HG02571 (cell line): ENCODE data around the gene GADD45A.
"Not testable (repeated sequence)": the region's sequence is repeated elsewhere in the genome, so short reads cannot be mapped to it uniquely, and the experiment has no call there.

Experiments
- ATAC-seq: cut with Tn5 transposase; IDR thresholded peaks from one replicate; pipeline ENCODE4 v1.9.1; 2021; ENCODE audit warnings: mild to moderate bottlenecking, moderate library complexity; ENCODE audit not compliant: unreplicated experiment

GADD45A gene

DNA sequence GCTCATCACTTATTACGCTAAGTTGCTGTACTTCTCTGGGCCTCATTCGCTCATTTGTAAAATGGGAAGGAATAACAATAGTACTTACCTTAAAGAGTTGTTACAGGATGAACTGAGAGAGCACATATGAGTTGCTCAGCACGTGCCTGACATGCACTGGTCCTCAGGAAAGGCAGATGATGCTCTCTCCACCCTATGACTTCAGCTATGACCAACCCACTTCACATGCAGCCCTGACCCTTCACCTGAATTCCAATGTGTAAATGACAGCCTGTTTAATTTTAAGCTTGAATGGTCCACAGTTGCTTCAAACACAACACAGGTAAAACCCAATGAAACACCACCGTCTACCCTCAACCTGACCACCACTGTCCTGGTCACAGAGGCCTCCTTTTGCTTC, 32.9 kb downstream of the GADD45A start:
- ATAC-seq: no peak

GRCh38 chr1:67719329-67720196, 34.6 kb downstream of the GADD45A start:
- ATAC-seq: no peak

DNA sequence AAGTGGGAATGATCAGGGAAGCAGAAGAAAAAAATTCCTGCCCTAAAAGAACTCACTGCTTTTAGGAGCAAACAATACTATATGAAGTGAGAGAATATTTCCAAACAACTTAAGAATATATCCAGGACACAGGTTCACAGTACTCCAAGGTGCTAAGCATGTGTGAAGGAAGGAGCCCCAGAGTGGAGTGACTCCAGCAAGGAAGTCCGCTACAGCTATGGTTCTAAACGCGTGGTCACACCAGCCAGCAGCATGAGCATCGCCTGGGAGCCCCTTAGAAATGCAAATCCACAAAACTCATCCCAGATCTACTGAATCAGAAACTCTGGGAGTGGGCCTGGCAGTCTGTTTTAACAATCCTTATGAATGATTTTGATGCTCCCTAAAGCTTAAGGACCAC, 36.1 kb downstream of the GADD45A start:
- ATAC-seq: no peak

DNA sequence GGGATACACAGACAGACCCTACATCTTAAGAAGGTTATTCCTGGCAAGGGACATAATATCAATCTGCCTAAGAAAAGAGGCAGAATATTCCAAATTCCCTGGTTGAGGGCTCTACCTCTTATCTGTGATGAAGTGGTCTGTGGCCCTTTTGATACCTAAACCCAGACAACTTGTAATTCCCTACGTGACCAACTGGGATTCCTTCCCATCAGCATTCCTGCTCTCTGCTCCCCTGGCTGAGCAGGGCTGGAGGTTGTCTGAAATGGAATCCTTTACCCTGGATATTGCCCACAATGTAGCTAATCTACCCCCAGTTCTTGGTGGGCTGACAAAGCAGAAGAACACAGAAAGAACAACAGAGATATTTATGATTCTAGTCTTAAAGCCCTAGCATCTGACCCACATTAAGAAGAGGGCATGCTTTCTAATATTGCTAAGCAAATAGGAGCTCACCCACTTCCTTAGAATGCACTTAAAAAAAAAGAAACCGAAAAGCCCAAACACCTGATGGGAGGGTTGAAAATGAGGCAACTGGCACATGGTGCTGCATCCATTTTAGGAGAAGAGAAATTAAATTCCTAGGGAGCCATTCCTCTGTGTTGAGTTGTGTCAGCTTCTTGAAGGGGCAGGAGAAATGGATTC, 36.8 kb downstream of the GADD45A start:
- ATAC-seq: no peak

DNA sequence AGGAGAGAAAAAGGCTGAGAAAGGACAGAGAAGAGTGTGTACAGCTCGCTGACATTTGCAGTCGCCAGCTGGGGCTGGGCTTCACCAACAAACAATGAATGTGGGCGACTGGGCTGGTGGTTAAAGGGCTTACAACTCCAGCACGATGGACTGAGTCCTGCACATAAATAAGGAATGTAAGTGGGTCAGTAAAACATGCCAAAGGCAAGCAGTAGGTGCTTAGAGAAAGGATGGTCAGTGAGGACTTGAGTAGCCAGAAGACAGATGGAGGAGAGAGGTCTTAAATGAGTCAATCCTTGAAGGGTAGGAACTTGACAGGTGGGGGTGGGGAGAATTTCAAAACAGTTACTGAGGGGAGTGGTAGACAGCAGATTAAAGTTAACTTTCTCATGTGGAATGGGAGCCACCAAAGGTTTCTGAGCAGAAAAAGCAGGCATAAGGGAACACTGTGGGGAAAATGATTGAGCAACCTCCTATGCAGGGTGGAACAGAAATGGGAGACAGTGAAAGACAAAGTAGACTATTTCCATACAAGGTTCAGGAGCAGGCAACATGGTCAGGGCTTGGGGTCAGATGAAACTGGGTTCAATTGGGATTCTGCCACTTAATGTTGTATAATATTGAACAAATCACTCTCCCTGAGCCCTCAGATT, 37.4 kb downstream of the GADD45A start:
- no peak for ATAC-seq

GRCh38 chr1:67723126-67723525, 38.1 kb downstream of the GADD45A start:
- no peak for ATAC-seq

- ATAC-seq: peak; percentile 67
Observed at GRCh38 chr1:67723620-67724019, 38.6 kb downstream of the GADD45A start.

DNA sequence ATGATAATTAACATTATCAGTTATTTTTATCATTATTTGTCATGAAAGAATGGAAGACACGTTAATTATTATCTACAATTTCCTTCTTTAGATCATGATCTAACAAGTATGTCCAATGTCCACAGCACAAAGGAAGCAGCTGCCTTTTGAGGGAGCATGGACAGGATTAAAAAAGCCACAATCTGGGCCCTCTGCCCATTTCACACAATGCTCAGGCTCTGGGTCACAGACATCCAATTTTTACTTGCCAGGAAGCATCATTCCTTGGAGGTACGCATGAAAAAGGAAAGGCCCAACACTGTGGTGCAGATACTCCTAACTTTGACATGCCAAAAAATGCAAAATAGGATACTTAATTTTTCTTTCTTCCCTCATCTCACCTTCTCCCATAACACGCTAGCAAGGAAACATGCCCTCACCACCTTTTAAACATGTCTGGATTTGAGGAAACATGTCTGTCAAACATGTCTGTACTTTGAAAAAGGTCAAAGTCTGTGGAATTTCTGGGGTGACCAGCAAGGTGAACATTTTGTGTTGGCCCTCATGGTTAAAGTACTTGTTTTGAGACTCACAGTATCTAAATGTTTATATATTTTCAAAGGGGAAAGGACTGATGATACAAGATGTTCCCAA, 40.0 kb downstream of the GADD45A start:
- no peak for ATAC-seq

GRCh38 chr1:67726224-67726623, 41.2 kb downstream of the GADD45A start:
- no peak for ATAC-seq

DNA sequence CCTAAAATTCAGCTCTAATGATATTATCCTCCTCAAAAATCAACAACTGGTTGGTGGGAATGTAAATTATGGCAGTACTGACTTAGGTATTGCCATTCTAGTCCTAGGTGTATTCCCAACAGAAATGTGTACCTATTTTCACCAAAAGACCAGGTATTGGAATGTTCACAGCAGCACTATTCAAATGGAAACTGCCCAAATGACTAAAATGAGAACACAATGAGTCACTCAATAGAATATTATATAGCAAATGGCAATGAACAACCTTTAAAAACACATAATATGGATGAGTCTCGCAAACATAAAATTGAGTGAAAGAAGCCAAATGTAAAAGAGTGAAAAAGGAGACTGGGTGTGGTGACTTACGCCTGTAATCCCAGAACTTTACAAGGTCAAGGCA, 44.9 kb downstream of the GADD45A start:
- ATAC-seq: no peak

DNA sequence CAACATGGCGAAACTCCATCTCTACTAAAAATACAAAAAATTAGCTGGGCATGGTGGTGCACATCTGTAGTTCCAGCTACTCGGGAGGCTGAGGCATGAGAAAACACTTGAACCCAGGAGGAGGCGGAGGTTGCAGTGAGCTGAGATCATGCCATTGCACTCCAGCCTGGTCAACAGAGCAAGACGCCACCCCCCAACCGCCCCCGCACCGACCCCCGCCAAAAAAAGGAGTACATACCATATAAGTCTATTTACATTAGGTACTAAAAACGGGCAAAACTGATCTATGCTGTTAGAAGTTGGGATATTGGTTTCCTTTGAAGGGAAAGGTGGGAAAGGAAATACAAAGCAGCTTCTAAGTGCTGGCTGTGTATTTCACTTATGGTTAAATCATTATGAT, 45.3 kb downstream of the GADD45A start:
- ATAC-seq: not testable (repeated sequence)

DNA sequence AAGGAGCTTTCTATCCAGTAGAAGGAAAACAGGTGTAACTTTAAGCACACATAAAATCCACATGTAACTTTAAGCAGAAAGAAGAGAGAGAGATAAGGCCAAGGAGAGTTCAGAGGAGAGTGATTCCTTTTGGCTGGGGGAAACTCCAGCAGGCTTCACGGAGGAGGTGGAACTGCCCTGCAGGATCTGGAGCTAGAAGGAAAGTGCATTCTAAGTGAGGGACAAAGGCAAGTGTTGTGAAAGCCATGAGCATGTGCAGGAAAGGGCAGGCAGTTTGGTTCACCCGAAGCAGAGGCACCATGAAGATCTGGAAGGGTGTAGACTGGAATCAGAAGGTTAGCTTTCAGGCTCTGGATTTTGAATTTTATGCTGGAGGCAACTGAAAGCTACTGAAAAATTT, 46.3 kb downstream of the GADD45A start:
- ATAC-seq: no peak

GRCh38 chr1:67732750-67733151, 47.8 kb downstream of the GADD45A start:
- no peak for ATAC-seq

- ATAC-seq: no peak
Observed at GRCh38 chr1:67733681-67734322, 48.8 kb downstream of the GADD45A start.

DNA sequence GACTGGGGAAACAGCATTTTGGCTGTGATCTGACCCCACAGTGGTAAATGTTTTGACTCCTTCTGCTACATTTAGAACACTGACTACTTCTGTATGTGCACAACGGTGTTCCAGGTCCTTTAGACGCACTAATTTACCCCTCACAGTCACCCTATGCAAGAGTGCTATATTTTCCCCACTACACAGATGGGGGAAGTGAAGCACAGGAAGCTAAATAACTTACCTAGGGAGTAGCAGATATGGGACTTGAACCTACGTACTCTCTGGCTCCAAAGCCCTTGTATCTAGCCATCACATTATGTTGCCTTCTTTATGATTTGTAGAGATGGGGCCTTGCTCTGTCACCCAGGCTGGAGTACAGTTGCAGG, 49.3 kb downstream of the GADD45A start:
- no peak for ATAC-seq

DNA sequence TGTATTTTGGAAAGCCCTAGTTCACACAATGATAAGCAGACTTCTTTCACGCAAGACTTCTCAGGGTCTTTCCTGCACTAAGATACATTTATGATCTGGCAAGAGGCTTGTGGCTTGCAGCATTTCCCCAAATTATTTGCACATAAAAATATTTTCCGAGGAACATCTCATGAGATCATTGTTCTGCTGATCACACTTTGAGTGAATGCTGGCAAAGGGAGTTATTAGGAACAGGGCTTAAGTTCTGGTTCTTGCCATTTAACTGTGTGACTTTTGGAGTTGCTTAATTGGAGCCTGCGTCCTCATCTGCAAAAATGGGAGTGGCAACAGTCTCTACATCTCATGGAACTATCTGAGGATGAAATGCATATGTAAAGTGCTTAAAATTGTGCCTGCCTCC, 50.2 kb downstream of the GADD45A start:
- ATAC-seq: no peak

GRCh38 chr1:67735806-67736627, 51.0 kb downstream of the GADD45A start:
- peak; percentile 98 for ATAC-seq

DNA sequence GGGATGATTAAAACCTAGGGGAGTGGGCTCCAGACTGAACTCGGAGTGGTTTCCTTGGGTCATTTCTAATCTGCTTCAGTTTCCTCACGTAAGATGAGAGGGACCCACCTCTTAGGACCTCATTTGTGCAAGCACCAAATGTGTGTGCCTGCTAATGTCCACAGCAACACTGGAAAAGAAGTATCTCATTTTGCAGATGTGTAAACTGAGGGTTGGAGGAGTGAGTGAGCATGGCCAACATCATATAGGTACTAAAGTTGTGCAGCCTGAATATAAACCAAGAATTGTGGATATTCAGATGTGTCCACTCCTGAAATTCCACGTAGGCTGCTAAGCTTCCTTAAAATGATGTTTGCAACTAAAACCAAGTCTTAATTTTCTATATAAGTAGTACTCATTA, 51.7 kb downstream of the GADD45A start:
- ATAC-seq: no peak

- ATAC-seq: no peak
Observed at GRCh38 chr1:67737875-67738274, 52.9 kb downstream of the GADD45A start.
